Measurements from ENCODE around the gene CDC25B. TPM values are rescaled to one million over a fixed set of nuclear protein-coding genes. Genes with fewer than 3 reads are reported as not detected.
A peak's percentile ranks its signal among the peaks of the same experiment; 100 is the strongest.

Gene CDC25B
- total and polyA plus RNA-seq, 2 of the 13 experiments (the other 11 are each of a cell fraction or from before 2014, with no cell fraction given), result 14.5 to 19.4 TPM

- TF ChIP-seq, protein P1, sequence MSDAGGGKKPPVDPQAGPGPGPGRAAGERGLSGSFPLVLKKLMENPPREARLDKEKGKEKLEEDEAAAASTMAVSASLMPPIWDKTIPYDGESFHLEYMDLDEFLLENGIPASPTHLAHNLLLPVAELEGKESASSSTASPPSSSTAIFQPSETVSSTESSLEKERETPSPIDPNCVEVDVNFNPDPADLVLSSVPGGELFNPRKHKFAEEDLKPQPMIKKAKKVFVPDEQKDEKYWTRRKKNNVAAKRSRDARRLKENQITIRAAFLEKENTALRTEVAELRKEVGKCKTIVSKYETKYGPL (CRISPR knock-in tag; IDR thresholded peaks at IDR 0.05), result peak; percentile 56; the same call in 1 of the 2 replicates
- TF ChIP-seq GLMP (CRISPR knock-in tag; IDR thresholded peaks at IDR 0.05; ENCODE audit: borderline replicate concordance), result no peak
- no peak for TF ChIP-seq FOXP1 (IDR thresholded peaks at IDR 0.05)
- TF ChIP-seq FOXP1 (CRISPR knock-in tag; IDR thresholded peaks at IDR 0.05), result no peak; the same call in 1 of the 2 replicates
- TF ChIP-seq YY1 (IDR thresholded peaks at IDR 0.05; ENCODE audit: insufficient read depth, insufficient replicate concordance, low read depth, low read length), result peak; percentile 86
- no peak for TF ChIP-seq HNRNPL (IDR thresholded peaks at IDR 0.05; ENCODE audit: low read depth, low read length)
- peak; percentile 91 for TF ChIP-seq TOPORS (CRISPR knock-in tag; IDR thresholded peaks at IDR 0.05)
- TF ChIP-seq NFRKB (IDR thresholded peaks at IDR 0.05), result peak; percentile 20; the same call in 1 of the 2 replicates
- TF ChIP-seq UBTF (CRISPR knock-in tag; IDR thresholded peaks at IDR 0.05), result peak; percentile 99
- TF ChIP-seq SMC3 (IDR thresholded peaks at IDR 0.05; ENCODE audit: low read length), result no peak
- TF ChIP-seq HOXA9 (CRISPR knock-in tag; IDR thresholded peaks at IDR 0.05; ENCODE audit: borderline replicate concordance), result peak; percentile 95; the same call in 1 of the 2 replicates
- TF ChIP-seq HDAC6 (IDR thresholded peaks at IDR 0.05; ENCODE audit: low read depth, low read length), result no peak
- TF ChIP-seq RARG (CRISPR knock-in tag; IDR thresholded peaks at IDR 0.05; ENCODE audit: low read depth), result no peak
- TF ChIP-seq ZNF230 (CRISPR knock-in tag; IDR thresholded peaks at IDR 0.05), result peak; percentile 85
- peak; percentile 43; the same call in 1 of the 2 replicates for TF ChIP-seq ZNF709 (CRISPR knock-in tag; IDR thresholded peaks at IDR 0.05)
- no peak; the same call in 1 of the 2 replicates for TF ChIP-seq XBP1 (CRISPR knock-in tag; IDR thresholded peaks at IDR 0.05)
- peak; percentile 90; the same call in 1 of the 2 replicates for TF ChIP-seq ZNF850 (CRISPR knock-in tag; conservative IDR thresholded peaks at IDR 0.05)
- TF ChIP-seq, protein P2, sequence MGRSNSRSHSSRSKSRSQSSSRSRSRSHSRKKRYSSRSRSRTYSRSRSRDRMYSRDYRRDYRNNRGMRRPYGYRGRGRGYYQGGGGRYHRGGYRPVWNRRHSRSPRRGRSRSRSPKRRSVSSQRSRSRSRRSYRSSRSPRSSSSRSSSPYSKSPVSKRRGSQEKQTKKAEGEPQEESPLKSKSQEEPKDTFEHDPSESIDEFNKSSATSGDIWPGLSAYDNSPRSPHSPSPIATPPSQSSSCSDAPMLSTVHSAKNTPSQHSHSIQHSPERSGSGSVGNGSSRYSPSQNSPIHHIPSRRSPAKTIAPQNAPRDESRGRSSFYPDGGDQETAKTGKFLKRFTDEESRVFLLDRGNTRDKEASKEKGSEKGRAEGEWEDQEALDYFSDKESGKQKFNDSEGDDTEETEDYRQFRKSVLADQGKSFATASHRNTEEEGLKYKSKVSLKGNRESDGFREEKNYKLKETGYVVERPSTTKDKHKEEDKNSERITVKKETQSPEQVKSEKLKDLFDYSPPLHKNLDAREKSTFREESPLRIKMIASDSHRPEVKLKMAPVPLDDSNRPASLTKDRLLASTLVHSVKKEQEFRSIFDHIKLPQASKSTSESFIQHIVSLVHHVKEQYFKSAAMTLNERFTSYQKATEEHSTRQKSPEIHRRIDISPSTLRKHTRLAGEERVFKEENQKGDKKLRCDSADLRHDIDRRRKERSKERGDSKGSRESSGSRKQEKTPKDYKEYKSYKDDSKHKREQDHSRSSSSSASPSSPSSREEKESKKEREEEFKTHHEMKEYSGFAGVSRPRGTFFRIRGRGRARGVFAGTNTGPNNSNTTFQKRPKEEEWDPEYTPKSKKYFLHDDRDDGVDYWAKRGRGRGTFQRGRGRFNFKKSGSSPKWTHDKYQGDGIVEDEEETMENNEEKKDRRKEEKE (IDR thresholded peaks at IDR 0.05), result no peak
- TF ChIP-seq, protein P3, sequence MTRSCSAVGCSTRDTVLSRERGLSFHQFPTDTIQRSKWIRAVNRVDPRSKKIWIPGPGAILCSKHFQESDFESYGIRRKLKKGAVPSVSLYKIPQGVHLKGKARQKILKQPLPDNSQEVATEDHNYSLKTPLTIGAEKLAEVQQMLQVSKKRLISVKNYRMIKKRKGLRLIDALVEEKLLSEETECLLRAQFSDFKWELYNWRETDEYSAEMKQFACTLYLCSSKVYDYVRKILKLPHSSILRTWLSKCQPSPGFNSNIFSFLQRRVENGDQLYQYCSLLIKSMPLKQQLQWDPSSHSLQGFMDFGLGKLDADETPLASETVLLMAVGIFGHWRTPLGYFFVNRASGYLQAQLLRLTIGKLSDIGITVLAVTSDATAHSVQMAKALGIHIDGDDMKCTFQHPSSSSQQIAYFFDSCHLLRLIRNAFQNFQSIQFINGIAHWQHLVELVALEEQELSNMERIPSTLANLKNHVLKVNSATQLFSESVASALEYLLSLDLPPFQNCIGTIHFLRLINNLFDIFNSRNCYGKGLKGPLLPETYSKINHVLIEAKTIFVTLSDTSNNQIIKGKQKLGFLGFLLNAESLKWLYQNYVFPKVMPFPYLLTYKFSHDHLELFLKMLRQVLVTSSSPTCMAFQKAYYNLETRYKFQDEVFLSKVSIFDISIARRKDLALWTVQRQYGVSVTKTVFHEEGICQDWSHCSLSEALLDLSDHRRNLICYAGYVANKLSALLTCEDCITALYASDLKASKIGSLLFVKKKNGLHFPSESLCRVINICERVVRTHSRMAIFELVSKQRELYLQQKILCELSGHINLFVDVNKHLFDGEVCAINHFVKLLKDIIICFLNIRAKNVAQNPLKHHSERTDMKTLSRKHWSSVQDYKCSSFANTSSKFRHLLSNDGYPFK (CRISPR knock-in tag; IDR thresholded peaks at IDR 0.05; ENCODE audit: borderline replicate concordance), result peak; percentile 42; the same call in 1 of the 2 replicates
- TF ChIP-seq POGZ (CRISPR knock-in tag; IDR thresholded peaks at IDR 0.05), result peak; percentile 81
- TF ChIP-seq SIN3B (IDR thresholded peaks at IDR 0.05; ENCODE audit: low read length), result peak; percentile 19; the same call in 1 of the 2 replicates
Measured at GRCh38 chr20:3846740-3847428, 50.8 kb downstream of the CDC25B start, which contains the start of gene MAVS (continued).

Data from HepG2 (cell line).